ENCODE measurements around the gene FAM227B.

DNA sequence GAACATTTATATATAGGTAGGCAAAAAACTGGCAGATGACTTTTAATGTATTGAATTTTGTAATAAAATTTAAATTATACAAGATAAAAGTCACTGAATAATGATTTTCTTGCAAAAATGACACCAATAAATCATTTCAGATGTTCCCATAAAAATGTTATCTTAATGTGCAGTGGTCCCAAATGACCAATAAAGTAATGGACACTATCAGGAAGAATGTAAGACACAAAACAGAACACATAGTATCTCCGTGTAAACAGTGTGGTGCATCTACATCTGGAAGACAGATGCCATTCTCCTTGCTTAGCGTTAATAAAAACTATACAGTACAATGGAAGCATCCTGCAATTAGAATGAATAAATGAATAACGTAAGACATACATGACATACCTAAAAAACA lies 156.1 kb downstream of the FAM227B start:
- TF ChIP-seq ARNT (IDR thresholded peaks at IDR 0.05) (no peak), FOXA1 (IDR thresholded peaks at IDR 0.05) (no peak), ZNF384 (IDR thresholded peaks at IDR 0.05) (no peak), NFRKB (IDR thresholded peaks at IDR 0.05) (no peak), FOXK2 (IDR thresholded peaks at IDR 0.05) (no peak), BHLHE40 (IDR thresholded peaks at IDR 0.05; ENCODE audit: borderline replicate concordance) (no peak), LEF1 (IDR thresholded peaks at IDR 0.05; ENCODE audit: borderline replicate concordance) (no peak), L3MBTL2 (conservative IDR thresholded peaks at IDR 0.05) (no peak), HDGF (IDR thresholded peaks at IDR 0.05; ENCODE audit: borderline replicate concordance) (no peak), TARDBP (IDR thresholded peaks at IDR 0.05) (no peak), CTBP1 (IDR thresholded peaks at IDR 0.05; ENCODE audit: borderline replicate concordance) (no peak), SP1 (IDR thresholded peaks at IDR 0.05) (no peak)
- TF ChIP-seq, protein P1, sequence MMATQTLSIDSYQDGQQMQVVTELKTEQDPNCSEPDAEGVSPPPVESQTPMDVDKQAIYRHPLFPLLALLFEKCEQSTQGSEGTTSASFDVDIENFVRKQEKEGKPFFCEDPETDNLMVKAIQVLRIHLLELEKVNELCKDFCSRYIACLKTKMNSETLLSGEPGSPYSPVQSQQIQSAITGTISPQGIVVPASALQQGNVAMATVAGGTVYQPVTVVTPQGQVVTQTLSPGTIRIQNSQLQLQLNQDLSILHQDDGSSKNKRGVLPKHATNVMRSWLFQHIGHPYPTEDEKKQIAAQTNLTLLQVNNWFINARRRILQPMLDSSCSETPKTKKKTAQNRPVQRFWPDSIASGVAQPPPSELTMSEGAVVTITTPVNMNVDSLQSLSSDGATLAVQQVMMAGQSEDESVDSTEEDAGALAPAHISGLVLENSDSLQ (IDR thresholded peaks at IDR 0.05), result no peak
